Prostate gland (tissue), 2 donors: Measurements from ENCODE around the gene PLRG1. TPM values are rescaled to one million over a fixed set of nuclear protein-coding genes. Genes with fewer than 3 reads are reported as not detected.

Source experiments
- DNase-seq: peaks from one replicate; pipeline ENCODE4 v3.0.0-alpha.2; 2019; ENCODE audit warnings: low spot score
- H3K27ac ChIP-seq, 2 donors: fragments of 200-600 bp; sonication (generic); 2 replicates each; pipeline ENCODE4 v1.5.1; 2017 to 2019
- H3K27me3 ChIP-seq: fragments of 200-600 bp; sonication (generic); replicated peaks from 2 replicates; pipeline ENCODE4 v1.5.1; 2019; ENCODE audit not compliant: insufficient read depth
- H3K36me3 ChIP-seq, 2 donors: fragments of 200-600 bp; sonication (generic); 1 replicate in 1 of 2; 2 replicates in 1 of 2; pipeline versions ENCODE4 v1.5.1 to v1.8.1; 2017 to 2019
- H3K4me1 ChIP-seq: fragments of 200-600 bp; sonication (generic); replicated peaks from 2 replicates; pipeline ENCODE4 v1.5.1; 2019
- H3K4me3 ChIP-seq, 2 donors: fragments of 200-600 bp; sonication (generic); 2 replicates each; pipeline ENCODE4 v1.5.1; 2017 to 2019
- H3K9me3 ChIP-seq: fragments of 200-600 bp; sonication (generic); 2 replicates; pipeline ENCODE4 v1.5.1; 2017
- POLR2A ChIP-seq: fragments of 450-650 bp; IDR thresholded peaks from one replicate; pipeline ENCODE4 v1.6.1; 2016; ENCODE audit warnings: antibody characterized with exemption, mild to moderate bottlenecking
- POLR2AphosphoS5 ChIP-seq: sonication (generic); formaldehyde crosslinking; IDR thresholded peaks from one replicate; pipeline ENCODE4 v1.6.1; 2017; ENCODE audit warnings: antibody characterized with exemption
- WGBS: methylation state at CpG from one replicate; pipeline ENCODE4 v1.1.5; 2018; 5-methylcytosine and 5-hydroxymethylcytosine counted together
- intact Hi-C: fragments of 100-400 bp; cut with DNase I; formaldehyde crosslinking; loops from one replicate; pipeline ENCODE4 v1.14.2; 2022
- total RNA-seq, 2 donors: library from RNA; depleted of rRNA; stranded (reverse); fragments of >200 nt; gene quantifications; one replicate each; pipeline ENCODE4 v1.1.0, GENCODE V29; 2016
- TF ChIP-seq, protein P1 (sequence below), 4 experiments: fragments of 200-600 bp in 2 of 4; fragments of 450-650 bp in 2 of 4; sonication (generic) in 2 of 4; IDR thresholded peaks; 1 replicate in 3 of 4; 2 replicates in 1 of 4; pipeline ENCODE4 v1.5.1; 2016 to 2019; ENCODE audit warnings: antibody characterized with exemption in 4 of 4, mild to moderate bottlenecking in 2 of 4, moderate library complexity in 2 of 4

PLRG1 gene
- total RNA-seq, 2 donors from 2014 or later, result 28.2 to 48.3 TPM

DNA sequence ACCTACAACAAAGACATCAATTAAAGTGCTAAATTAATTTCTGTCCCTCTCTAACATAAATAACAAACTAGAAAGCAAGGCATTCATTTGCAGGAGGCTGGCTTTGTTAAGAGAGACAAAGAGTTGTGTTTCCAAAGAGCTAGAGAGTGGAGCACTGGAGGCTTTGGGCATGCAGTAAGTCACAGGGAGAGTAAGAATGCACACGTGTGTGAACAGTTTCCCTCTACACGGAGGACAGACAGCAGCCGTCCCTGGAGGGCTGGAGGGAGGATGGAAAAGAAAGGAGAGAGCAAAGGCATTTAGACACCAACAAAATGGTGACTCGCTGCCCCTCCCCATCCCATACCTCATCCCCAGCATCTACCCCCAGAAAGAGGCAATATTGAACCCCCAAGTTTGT is 38.2 kb downstream of the PLRG1 start:
- DNase-seq, result no peak
- intact Hi-C loops, result no loop called here
- Histone ChIP-seq H3K27me3 (no peaks in the 10 kb centered on the region), H3K27ac (no peak overlapping the region), H3K9me3 (no peaks in the 10 kb centered on the region), H3K4me3 (no peak overlapping the region), H3K36me3 (no peaks in the 10 kb centered on the region), H3K4me1 (no peaks in the 10 kb centered on the region)
- TF ChIP-seq POLR2AphosphoS5, result no peak
- TF ChIP-seq, protein P1, sequence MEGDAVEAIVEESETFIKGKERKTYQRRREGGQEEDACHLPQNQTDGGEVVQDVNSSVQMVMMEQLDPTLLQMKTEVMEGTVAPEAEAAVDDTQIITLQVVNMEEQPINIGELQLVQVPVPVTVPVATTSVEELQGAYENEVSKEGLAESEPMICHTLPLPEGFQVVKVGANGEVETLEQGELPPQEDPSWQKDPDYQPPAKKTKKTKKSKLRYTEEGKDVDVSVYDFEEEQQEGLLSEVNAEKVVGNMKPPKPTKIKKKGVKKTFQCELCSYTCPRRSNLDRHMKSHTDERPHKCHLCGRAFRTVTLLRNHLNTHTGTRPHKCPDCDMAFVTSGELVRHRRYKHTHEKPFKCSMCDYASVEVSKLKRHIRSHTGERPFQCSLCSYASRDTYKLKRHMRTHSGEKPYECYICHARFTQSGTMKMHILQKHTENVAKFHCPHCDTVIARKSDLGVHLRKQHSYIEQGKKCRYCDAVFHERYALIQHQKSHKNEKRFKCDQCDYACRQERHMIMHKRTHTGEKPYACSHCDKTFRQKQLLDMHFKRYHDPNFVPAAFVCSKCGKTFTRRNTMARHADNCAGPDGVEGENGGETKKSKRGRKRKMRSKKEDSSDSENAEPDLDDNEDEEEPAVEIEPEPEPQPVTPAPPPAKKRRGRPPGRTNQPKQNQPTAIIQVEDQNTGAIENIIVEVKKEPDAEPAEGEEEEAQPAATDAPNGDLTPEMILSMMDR (IDR thresholded peaks at IDR 0.05), result no peak
- TF ChIP-seq POLR2A, result no peak
- WGBS, result 66% methylated on average over 4 of the region's 4 CpGs

DNA sequence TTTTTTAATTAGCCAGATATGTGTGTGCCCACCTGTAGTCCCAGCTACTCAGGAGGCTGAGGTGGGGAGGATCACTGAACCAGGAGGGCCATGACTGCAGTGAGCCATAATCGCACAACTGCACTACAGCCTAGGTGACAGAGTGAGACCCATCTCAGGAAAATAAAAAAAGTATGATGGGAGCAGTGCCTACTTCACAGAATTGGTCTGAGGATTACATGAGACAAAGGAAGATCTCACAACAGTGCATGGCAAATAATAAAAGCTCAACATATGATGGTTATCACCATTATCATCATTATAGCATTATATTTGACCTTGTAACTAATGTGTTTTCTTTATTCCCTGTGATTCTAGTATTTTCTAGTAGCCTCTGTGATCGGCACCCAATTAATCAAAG is 38.7 kb downstream of the PLRG1 start:
- H3K4me3 ChIP-seq, result no peak overlapping the region
- TF ChIP-seq POLR2AphosphoS5 (no peak), POLR2A (no peak)
- TF ChIP-seq, protein P1 (IDR thresholded peaks at IDR 0.05), result no peak
- no peaks in the 10 kb centered on the region for H3K4me1 ChIP-seq
- no peaks in the 10 kb centered on the region for H3K36me3 ChIP-seq
- WGBS, result 58% methylated on average over 2 of the region's 2 CpGs
- no peak overlapping the region for H3K27ac ChIP-seq
- H3K9me3 ChIP-seq, result no peaks in the 10 kb centered on the region
- intact Hi-C loops, result no loop called here
- H3K27me3 ChIP-seq, result no peaks in the 10 kb centered on the region
- DNase-seq, result no peak

DNA sequence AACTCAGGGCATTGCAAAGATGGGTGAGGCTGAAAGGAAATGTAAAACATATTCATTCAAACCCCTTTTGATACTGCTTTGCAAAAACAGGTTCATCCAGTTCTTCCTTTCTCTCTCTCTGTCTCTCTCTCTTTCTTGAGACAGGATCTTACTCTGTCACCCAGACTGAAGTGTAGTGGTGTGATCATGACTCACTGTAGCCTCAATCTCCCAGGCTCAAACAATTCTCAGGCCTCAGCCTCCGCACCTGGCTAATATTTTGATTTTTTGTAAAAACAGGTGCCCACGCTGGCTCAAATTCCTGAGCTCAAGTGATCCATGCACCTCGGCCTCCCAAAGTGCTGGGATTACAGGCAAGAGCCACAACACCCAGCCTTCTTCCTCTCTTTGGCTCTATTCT is 43.0 kb downstream of the PLRG1 start:
- WGBS, result 48% methylated on average over 3 of the region's 3 CpGs
- intact Hi-C loops, result loop anchor here (2.0 to 5.0 kb wide), 3 partner anchors 90 to 175 kb away; no protein-coding TSS in a partner anchor
- no peaks in the 10 kb centered on the region for H3K9me3 ChIP-seq

DNA sequence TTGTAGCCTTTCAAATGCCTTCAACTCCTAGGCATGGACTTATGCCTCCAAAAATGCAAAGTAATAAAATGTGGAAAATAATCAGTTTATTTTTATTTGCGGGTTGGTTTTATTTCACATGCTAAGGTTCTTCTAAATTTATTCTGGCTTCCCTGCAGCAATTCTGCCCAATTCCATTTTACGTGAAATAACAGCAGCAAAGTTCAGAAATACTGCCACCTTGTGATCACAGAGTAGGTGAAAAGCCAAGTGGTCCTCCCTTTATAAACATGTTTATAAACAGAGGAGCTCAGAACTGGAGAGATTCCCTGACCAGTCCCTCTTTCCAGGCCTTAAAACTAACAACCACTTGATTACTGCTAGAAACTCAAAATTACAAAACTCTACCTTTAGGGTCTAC is 43.9 kb downstream of the PLRG1 start:
- H3K27me3 ChIP-seq, result no peaks in the 10 kb centered on the region

More for the DNA sequence above, 43.0 kb downstream of the PLRG1 start:
- no peak overlapping the region for H3K4me3 ChIP-seq
- no peak for DNase-seq
- TF ChIP-seq POLR2AphosphoS5, result peak; percentile 36
- TF ChIP-seq, protein P1 (IDR thresholded peaks at IDR 0.05), result no peak
- H3K4me1 ChIP-seq, result no peaks in the 10 kb centered on the region
- no peak overlapping the region for H3K27ac ChIP-seq
- H3K27me3 ChIP-seq, result no peaks in the 10 kb centered on the region
- H3K36me3 ChIP-seq, result no peaks in the 10 kb centered on the region

DNA sequence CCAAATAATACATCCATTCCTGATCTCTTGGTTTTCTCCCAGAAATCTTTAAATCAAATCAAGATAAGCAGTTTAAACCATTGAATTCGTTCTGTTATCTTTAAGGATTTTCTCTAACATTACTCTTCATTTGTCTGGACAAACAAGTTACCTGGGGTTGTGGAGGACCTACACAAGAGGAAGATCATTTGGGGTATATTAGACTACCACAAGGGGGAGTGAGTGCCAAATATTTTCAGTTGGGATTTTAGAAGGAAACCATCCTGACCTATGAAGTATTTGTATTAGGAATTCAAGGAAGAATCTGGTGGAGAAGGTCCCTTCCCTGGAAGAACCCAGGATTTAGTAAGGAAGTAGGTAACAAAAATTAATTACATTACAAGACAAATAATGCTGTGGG is 46.6 kb downstream of the PLRG1 start:
- intact Hi-C loops, result no loop called here
- no peaks in the 10 kb centered on the region for H3K27me3 ChIP-seq
- H3K4me1 ChIP-seq, result no peaks in the 10 kb centered on the region
- H3K27ac ChIP-seq, result no peak overlapping the region
- 26% methylated on average over 1 of the region's 1 CpG for WGBS
- no peak for DNase-seq
- TF ChIP-seq POLR2A (no peak), POLR2AphosphoS5 (no peak)
- TF ChIP-seq, protein P1 (IDR thresholded peaks at IDR 0.05), result peak in 2 of 4 experiments; percentile 26 to 46
- no peak overlapping the region for H3K4me3 ChIP-seq
- no peaks in the 10 kb centered on the region for H3K9me3 ChIP-seq
- no peaks in the 10 kb centered on the region for H3K36me3 ChIP-seq

More for the DNA sequence above, 43.9 kb downstream of the PLRG1 start:
- no peak overlapping the region for H3K27ac ChIP-seq
- H3K4me1 ChIP-seq, result no peaks in the 10 kb centered on the region
- WGBS, result 17% methylated on average over 2 of the region's 2 CpGs
- H3K9me3 ChIP-seq, result no peaks in the 10 kb centered on the region
- no peak overlapping the region for H3K4me3 ChIP-seq
- H3K36me3 ChIP-seq, result no peaks in the 10 kb centered on the region
- peak; percentile 13 for DNase-seq
- intact Hi-C loops, result loop anchor here (2.0 to 5.0 kb wide), 3 partner anchors 89 to 174 kb away; no protein-coding TSS in a partner anchor
- TF ChIP-seq POLR2A (no peak), POLR2AphosphoS5 (peak; percentile 13)
- TF ChIP-seq, protein P1 (IDR thresholded peaks at IDR 0.05), result peak in 3 of 4 experiments; percentile 34 to 57 (median 35)
